Gastrocnemius medialis (tissue), 4 donors: ENCODE results near the gene EEF1E1.

ENCODE experiments used
- CTCF ChIP-seq, 5 experiments: fragments of 450-650 bp in 3 of 5; fragments of 200-600 bp in 2 of 5; sonication (generic) in 2 of 5; IDR thresholded peaks in 4 of 5; conservative IDR thresholded peaks in 1 of 5; 1 replicate in 4 of 5; 2 replicates in 1 of 5; pipeline ENCODE4 v1.5.1; 2016 to 2019; ENCODE audit warnings: antibody characterized with exemption in 5 of 5, mild to moderate bottlenecking in 3 of 5, moderate library complexity in 3 of 5
- POLR2A ChIP-seq, 2 donors: fragments of 450-650 bp; IDR thresholded peaks; one replicate each; pipeline ENCODE4 v1.6.1; 2017; ENCODE audit warnings: antibody characterized with exemption in 2 of 2, mild to moderate bottlenecking in 2 of 2, moderate library complexity in 2 of 2

- TF ChIP-seq CTCF (IDR thresholded peaks at IDR 0.05 in 4 of 5, conservative IDR thresholded peaks at IDR 0.05 in 1 of 5) (no peak), POLR2A (IDR thresholded peaks at IDR 0.05) (no peak)
Measured at GRCh38 chr6:8113131-8113654, 10.8 kb upstream of the EEF1E1 start.
